Measurements from ENCODE around the gene SLC12A2.

SLC12A2 gene

GRCh38 chr5:128154943-128155342 lies 71.4 kb downstream of the SLC12A2 start:
- DNase-seq: no peak
- in situ Hi-C loops (cut with MboI; ENCODE audit: low pct_unique_long_range_greater_than_20kb, low sequenced_read_pairs): no loop called here

DNA sequence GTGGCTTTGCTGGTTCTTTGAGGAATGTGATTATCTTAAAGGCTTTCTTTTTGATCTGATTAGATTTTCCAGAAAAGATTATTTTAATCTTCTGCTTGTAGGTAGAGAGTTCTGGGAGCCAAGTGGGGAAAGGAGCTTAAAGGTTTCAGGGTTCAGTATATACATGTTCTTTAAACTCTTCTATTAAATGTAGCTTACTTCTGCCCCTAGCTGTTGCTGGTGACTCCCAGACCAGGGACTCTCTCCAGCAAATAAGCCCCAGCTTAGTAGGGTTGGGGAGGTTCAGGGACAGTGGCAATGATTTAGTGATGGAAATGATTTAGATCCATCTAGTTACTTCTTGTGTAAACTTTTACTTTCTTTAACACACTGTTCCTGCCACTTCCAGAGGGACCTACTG lies 72.2 kb downstream of the SLC12A2 start:
- in situ Hi-C loops (cut with MboI; ENCODE audit: low pct_unique_long_range_greater_than_20kb, low sequenced_read_pairs): no loop called here
- no peak for DNase-seq

DNA sequence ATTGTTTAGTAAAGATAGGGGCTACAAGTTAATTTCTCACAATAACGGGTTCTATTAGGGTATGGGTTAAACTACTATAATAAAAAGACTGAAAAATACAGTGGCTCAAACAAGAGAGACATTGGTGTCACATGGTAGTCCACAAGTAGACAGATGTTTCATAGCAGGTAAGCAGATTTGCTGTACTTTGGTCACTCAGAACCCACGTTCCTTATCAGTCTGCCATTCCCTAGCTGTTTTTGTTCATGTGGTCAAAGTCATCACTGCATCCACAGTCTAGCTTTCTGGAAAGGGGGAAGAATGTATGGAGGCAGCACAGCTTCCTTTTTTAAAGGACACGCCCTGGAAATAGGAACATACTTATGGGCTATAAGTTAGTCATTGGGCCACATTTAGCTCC lies 73.0 kb downstream of the SLC12A2 start:
- in situ Hi-C loops (cut with MboI; ENCODE audit: low pct_unique_long_range_greater_than_20kb, low sequenced_read_pairs): no loop called here
- no peak for DNase-seq

DNA sequence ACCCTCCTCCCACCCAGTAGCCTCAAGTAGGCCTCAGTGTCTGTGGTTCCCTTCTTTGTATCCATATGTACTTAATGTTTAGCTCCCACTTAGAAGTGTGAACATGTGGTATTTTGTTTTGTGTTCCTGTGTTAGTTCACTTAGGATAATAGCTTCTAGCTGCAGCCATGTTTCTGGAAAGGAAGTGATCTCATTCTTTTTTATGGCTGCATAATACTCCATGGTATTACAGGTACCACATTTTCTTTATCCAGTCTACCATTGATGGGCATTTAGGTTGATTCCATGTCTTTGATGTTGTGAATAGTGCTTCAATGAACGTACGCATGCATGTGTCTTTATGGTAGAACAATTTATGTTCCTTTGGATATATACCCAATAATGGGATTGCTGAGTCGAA lies 74.8 kb downstream of the SLC12A2 start:
- in situ Hi-C loops (cut with MboI; ENCODE audit: low pct_unique_long_range_greater_than_20kb, low sequenced_read_pairs): no loop called here
- DNase-seq: no peak

GRCh38 chr5:128163991-128164390 lies 80.4 kb downstream of the SLC12A2 start:
- DNase-seq: no peak

GRCh38 chr5:128169401-128170017 lies 85.9 kb downstream of the SLC12A2 start:
- no peak for DNase-seq
- in situ Hi-C loops (cut with MboI; ENCODE audit: low pct_unique_long_range_greater_than_20kb, low sequenced_read_pairs): no loop called here

More at GRCh38 chr5:128163991-128164390, 80.4 kb downstream of the SLC12A2 start:
- in situ Hi-C loops (cut with MboI; ENCODE audit: low pct_unique_long_range_greater_than_20kb, low sequenced_read_pairs): no loop called here

- in situ Hi-C loops (cut with MboI; ENCODE audit: low pct_unique_long_range_greater_than_20kb, low sequenced_read_pairs): no loop called here
- no peak for DNase-seq
These were observed 88.5 kb downstream of the SLC12A2 start for GRCh38 chr5:128172102-128172501.

- in situ Hi-C loops (cut with MboI; ENCODE audit: low pct_unique_long_range_greater_than_20kb, low sequenced_read_pairs): no loop called here
- no peak for DNase-seq
These were observed 91.4 kb downstream of the SLC12A2 start for GRCh38 chr5:128174951-128175350.

GRCh38 chr5:128192368-128192767 lies 108.8 kb downstream of the SLC12A2 start:
- in situ Hi-C loops (cut with MboI; ENCODE audit: low pct_unique_long_range_greater_than_20kb, low sequenced_read_pairs): no loop called here
- DNase-seq: no peak

DNA sequence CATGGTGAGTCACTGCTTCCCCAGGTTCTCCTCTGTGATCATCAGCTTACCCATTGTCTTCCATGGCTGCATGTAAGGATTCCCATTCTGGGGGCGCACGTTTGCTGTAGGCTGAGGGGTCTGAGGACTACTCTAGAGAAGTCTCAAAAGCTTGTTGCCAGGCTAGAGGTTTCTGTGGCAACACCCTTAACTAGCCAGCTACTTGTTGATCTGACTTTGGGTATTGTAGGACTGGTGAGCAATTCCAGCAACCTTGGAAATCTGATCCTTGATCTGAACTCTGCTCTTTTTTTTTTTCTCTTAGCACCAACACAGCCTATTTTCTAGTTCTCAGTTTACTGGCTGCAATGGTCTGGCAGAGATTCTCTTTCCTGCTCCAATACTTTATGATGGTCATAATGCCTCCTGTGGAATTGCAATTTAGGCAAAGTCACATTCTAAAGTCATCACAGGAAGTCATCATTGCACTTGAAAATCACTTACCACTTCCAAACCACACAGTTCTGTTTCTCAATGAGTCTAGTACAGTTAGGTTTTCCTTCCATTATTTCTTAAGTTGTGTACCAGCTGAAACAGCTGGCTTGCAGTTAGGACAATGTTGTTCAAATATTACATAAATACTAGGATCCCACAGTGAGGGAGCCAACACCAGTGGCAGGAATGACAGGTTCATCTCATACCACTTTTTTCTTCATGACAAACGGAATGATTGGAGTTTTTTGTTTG lies 110.3 kb downstream of the SLC12A2 start:
- in situ Hi-C loops (cut with MboI; ENCODE audit: low pct_unique_long_range_greater_than_20kb, low sequenced_read_pairs): no loop called here
- no peak for DNase-seq

GRCh38 chr5:128195316-128195715 lies 111.8 kb downstream of the SLC12A2 start:
- in situ Hi-C loops (cut with MboI; ENCODE audit: low pct_unique_long_range_greater_than_20kb, low sequenced_read_pairs): no loop called here
- DNase-seq: no peak

- no peak for DNase-seq
- in situ Hi-C loops (cut with MboI; ENCODE audit: low pct_unique_long_range_greater_than_20kb, low sequenced_read_pairs): no loop called here
These were observed 112.5 kb downstream of the SLC12A2 start for GRCh38 chr5:128196080-128196479.

DNA sequence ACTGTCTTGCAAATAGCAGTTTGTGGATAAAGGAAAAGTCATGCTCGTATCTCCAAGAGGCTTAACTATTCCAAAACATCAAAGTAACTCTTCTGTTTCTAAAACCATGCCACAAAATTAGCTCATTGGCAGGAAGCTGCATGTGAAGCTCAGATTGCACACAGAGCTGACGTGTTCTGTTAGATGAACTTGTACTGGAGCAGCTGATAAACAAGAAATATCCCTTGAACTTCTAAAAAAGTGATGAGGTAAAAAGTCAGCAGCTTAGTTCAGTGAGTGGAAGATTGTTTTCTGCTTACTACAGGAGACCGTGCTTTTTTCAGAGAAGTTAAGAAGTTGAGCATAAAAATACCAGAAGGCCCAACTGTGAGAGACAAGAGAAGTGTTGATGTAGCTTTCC lies 113.2 kb downstream of the SLC12A2 start:
- DNase-seq: no peak
- in situ Hi-C loops (cut with MboI; ENCODE audit: low pct_unique_long_range_greater_than_20kb, low sequenced_read_pairs): no loop called here

- in situ Hi-C loops (cut with MboI; ENCODE audit: low pct_unique_long_range_greater_than_20kb, low sequenced_read_pairs): no loop called here
These were observed 114.4 kb downstream of the SLC12A2 start for GRCh38 chr5:128197896-128198522.

DNA sequence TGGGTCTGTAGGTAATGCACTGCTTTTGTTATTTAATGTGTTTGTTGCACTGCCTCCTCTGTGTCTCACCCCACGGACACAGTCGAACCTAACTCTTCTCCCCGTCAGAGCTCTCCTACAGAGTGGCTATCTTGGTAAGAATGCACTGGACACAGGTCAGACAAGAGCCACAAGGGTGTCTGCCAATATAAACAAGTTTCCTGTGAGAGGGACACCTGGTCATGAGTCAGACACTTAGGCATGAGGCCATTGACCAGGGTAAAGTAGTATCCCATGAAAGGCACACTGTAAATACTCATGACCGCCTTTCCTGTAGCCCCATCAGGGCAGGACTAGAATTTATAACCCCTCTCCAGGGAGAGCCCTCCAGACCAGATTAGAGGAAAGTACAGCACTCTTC lies 115.5 kb downstream of the SLC12A2 start:
- DNase-seq: no peak
- in situ Hi-C loops (cut with MboI; ENCODE audit: low pct_unique_long_range_greater_than_20kb, low sequenced_read_pairs): no loop called here

More at GRCh38 chr5:128197896-128198522, 114.4 kb downstream of the SLC12A2 start:
- DNase-seq: no peak

- DNase-seq: no peak
- in situ Hi-C loops (cut with MboI; ENCODE audit: low pct_unique_long_range_greater_than_20kb, low sequenced_read_pairs): loop anchor here (10.0 to 25.0 kb wide), 5 partner anchors 312 to 638 kb away; no protein-coding TSS in a partner anchor
These were observed 116.0 kb downstream of the SLC12A2 start for GRCh38 chr5:128199611-128200010.

DNA sequence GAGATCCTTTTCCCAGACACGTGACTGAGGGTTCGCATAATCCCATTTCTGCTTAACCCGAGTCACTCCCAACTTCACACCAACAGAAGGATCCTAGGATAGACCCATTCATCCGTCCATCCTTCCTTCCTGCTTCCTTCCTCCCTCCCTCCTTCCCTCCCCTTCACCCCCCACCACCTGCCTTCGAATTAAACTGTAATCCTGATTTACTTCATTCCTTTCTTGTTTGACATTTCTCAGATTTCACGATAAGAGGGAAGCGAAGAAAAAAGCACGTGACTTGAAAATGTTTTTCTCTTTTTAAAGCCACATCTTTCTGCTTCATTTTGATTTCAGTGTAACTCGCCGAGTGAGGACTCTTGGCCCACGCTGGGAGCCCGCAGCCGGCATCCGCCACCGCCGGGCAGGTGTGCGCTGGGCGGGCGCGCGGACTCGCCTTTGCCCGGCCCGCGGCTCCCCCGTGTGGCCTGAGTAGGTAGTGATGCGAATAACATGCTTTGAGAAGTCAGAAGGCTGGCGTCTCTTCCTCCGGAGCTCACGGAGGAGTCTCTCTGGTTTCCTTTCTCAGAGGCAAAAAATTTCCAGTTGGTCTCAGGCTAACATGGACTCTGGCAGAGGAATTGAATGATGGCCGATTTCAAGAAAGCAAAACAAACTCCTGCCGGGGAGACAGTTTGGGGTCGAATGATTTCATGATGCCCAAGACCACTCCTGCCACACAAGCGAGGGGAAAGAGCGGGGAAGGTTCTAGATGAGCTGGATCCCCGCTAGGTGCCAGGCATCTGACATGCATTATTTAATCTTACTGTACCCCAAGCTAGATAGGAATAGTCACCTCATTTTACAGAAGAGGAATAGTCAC lies 117.7 kb downstream of the SLC12A2 start:
- DNase-seq: peak; percentile 67
- in situ Hi-C loops (cut with MboI; ENCODE audit: low pct_unique_long_range_greater_than_20kb, low sequenced_read_pairs): loop anchor here (10.0 to 25.0 kb wide), 5 partner anchors 311 to 636 kb away; no protein-coding TSS in a partner anchor

GRCh38 chr5:128202320-128202719 lies 118.8 kb downstream of the SLC12A2 start:
- DNase-seq: no peak
- in situ Hi-C loops (cut with MboI; ENCODE audit: low pct_unique_long_range_greater_than_20kb, low sequenced_read_pairs): loop anchor here (10.0 to 25.0 kb wide), 5 partner anchors 310 to 638 kb away; no protein-coding TSS in a partner anchor

DNA sequence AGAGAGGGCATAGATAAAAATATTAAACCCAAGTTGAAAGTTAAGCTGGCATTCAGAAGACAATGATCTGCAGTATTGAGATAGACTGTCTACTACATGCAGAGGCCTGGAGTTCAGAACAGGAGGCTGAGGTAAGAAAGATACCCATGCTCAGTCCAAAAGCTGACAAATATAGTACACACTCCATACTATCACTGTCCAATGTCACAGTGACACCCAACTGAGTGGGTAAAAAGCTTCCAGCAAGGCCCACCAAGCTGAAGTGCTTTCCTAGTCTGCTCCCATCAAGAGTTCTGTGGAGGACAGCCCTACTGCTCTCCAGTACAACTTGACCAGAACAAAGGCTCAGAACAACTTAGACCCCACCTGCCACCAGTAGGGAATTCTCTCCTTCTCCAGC lies 124.9 kb downstream of the SLC12A2 start:
- no peak for DNase-seq
- in situ Hi-C loops (cut with MboI; ENCODE audit: low pct_unique_long_range_greater_than_20kb, low sequenced_read_pairs): loop anchor here (10.0 to 25.0 kb wide), 5 partner anchors 304 to 644 kb away; no protein-coding TSS in a partner anchor

All from KBM-7 (cell line).